LoVo (cell line): ENCODE results near the gene LKAAEAR1.
A peak's percentile ranks its signal among the peaks of the same experiment; 100 is the strongest.

Source experiments
- DNase-seq: peaks from one replicate; pipeline ENCODE4 v3.0.0-alpha.2; 2016; ENCODE audit warnings: low spot score

Gene LKAAEAR1

DNA sequence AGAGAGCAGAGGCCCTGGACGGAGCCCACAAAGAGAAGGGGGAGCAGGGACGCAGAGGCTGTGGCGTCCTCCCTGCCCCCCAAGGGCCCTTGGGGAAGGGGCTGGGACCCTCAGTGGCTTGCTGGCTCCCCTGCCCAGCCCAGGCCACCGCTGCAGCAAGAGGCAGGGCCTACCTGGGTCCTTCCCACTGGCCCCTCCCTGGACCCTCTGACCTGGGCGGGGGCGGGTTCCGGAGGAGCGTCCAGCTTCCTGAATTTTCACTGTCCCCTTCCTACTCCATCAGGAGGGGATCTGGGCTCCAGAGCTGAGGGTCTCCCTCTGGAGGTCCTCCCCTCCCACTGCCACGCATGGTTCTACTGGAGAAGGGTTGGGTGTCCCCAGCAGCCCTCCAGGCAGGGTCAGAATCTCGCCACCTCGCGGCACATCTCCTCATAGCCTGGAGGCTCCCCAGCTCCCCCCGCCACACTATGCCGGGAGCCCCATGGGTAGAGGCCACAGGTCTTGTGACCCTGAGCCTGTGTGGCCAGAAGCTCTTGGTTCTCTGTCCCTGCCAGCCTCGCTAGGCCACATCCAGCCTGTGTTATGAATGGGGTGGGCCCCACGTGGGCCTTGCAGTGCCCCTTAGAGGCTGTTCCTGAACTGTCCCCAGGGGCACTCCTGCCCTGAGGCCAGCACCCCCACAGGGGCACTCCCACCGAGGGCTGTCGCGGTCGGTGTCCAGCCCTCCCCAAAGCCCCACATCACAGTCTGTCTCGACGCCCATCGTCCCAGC is 33.8 kb downstream of the LKAAEAR1 start:
- DNase-seq: no peak

GRCh38 chr20:64049878-64050260 is 34.3 kb downstream of the LKAAEAR1 start:
- no peak for DNase-seq

DNA sequence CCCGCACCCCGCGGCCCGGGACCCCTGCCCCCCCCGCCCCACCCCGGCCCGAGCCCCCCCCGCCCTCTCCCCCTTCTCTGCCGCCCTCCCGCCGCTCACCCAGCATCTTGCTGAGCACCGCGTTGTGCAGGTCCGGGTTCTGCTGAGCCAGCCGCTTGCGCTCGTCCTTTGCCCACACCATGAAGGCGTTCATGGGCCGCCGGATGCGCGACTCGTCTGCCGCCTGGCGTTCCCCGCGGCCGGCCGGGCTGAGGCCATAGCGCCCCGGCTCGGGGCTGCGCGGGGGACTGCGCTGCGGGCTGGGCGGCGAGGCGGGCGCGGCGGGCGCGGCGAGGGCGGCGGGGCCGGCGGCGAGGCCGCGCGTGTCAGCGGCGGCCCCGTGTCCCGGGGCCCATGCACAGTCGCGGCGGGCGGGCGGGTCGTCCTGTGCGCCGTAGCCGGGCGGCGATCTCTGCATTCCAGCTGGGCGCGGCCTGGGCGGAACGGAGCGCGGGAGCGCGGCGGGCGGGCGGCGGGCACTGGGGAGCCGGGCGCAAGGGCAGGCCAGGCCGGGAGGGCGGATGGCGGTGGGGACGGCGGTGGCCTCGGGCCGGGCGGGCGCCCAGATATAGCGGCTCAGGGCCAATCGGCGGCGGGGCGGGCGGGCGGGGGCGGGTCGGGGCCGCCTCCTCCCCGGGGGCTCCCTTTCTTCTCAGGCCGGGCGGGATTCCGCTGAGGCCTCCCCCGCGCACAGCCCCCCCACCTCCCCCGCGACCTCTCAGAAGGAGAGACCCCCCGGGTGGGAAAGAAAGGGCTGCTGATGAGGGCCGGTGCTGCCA is 34.9 kb downstream of the LKAAEAR1 start, which contains the start of gene SOX18:
Gene SOX18, minus strand, starts transcription at position 580 of the 818 bp plus-strand sequence. Its CDS starts 123 bp downstream, at position 457.
- peak; percentile 33 for DNase-seq

DNA sequence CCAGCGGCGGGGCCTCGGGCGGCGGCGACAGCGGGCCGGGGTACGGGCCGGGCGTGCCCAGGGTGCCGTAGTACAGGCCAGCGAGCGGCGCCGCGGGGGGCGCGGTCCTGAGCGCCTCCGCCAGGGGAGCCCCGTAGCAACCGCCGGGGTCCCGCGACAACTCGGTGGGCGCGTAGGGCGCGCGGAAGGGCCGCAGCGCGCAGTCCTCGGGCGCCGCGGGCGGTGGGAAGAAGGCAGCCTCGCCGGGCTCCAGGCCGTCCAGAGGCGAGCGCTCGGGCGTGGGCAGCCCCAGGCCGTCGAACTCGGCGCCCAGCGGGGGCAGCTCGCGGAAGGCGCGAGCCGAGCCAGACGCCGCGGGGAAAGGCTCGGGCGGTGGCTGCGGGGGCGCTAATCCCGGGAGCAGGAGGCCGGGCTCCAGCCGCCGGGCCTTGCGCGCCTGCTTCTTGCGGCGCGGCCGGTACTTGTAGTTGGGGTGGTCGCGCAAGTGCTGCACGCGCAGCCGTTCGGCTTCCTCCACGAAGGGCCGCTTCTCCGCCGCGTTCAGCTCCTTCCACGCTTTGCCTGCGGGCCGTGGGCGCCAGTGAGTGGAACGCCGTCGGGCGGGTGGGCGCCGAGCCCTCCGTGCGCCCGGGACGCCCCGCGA is 35.7 kb downstream of the LKAAEAR1 start:
- no peak for DNase-seq

DNA sequence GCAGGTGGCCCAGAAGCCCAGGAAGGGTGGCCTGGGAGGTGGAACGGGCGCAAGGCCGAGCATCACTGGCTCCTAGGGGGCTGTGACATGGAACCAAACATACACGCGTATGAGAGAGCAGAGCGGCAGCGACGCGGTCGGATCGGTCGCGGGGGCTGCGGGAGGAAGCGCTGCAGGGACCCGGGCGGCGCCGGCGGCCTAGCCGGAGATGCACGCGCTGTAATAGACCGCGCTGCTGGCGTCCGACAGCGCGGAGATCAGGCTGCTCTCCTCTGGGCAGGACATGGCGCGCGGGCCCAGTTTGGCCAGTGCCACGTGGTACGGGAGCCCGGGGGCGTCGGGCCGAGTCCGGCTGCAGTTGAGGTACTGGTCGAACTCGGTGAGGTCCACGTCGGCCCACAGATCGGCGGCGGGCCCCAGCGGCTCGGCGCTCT is 36.2 kb downstream of the LKAAEAR1 start:
- no peak for DNase-seq

DNA sequence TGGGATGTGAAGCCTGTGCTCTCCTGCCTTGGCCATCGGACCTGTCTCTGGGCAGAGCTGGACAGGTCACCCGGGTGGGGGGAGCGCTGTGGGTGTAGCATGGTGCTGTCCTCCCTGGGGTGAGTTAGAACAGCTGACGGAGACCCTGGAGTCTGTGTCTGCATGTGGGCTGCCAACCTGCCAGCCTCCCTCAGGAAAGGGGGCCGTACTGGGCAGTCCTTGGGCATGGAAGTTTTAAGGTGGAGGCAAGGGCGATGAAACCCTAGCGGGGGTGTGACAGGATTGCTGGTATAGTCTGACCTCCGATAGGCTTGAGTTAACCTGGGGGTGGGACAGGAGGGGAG is 37.2 kb downstream of the LKAAEAR1 start:
- DNase-seq: no peak

DNA sequence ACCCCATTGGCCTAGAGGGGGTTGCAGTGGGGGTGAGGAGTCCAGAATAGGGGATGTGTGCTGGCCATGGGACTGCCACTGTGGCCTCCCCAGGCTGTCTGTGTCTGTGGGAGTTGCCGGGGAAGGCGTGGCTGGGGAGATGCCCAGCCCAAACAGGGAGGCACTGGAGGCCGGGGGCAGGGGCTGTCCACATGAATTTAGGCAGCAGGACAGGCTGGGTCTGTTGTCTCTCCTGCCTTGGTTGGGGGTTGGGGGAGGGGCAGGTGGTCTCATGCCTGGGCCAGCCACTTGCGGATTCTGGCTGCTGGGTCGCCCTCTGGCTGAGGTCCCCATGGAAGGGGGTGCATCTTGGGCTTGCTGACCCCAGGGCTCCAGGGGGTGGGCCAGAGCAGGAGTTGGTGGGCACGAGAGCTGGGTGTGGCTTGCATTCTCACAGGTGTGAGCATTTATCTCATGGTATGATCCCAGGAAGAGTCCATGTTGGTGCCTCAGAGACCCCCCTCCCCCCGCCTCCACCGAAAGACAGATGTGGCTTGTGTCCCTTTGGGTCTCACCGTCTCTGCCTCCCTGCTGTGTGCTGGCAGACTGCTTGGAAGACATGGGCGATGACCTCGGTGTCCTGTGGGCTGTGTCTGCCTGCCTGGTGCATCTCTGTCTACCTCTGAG is 38.7 kb downstream of the LKAAEAR1 start:
- DNase-seq: no peak

DNA sequence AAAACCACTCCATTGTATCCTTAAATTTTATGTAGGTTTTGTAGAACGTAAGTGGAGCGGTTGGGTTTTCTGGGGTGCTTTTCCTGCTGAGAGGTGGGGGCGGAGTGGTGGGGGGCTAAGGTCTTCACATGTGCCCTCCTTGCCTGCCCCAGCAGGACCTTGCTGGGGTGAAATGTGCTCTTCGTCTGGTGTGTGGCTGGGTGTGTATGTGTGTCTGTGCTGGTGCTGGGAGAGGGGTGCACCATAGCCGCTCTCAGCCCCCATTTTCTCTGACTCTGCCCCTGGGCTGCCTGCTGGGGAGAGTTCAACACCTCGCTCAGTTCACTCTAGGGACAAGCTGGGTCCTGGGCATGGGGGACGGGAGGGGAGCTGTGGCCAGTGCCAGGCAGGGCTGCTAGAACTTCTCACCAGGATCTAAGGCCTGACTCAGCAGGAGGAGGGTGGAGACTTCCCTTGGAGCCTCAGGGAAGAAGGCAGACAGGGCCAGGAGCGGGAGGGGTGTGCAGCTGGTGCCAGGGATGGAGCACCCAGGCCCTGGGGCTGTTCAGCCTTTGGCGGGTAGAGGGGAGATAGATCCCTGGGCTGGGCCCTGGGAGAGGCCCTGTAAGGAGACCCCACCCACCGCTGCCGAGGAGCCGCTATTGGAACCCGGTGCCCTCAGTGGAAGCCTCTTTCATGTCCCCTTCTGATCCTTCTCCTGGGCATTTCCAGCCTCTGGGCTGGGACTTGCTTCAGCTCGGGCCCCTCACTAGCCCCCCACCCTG is 39.5 kb downstream of the LKAAEAR1 start:
- DNase-seq: no peak

DNA sequence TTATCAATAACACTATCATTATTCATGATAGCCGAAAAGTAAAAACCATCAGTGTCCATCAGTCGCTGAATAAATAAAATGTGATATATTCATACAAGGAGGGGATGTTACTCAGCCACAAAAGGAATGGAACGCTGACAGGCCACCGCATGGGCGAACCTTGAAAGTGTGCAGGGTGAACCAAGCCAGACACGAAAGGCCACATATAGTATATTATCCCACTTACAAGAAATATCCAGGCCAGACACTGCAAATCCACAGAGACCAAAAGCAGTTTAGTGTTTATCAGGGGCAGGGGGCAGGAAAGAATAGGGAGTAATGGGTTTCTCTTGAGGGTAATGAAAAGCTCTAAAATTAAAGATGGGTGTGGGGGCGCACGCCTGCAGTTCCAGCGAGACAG is 40.4 kb downstream of the LKAAEAR1 start:
- no peak for DNase-seq

DNA sequence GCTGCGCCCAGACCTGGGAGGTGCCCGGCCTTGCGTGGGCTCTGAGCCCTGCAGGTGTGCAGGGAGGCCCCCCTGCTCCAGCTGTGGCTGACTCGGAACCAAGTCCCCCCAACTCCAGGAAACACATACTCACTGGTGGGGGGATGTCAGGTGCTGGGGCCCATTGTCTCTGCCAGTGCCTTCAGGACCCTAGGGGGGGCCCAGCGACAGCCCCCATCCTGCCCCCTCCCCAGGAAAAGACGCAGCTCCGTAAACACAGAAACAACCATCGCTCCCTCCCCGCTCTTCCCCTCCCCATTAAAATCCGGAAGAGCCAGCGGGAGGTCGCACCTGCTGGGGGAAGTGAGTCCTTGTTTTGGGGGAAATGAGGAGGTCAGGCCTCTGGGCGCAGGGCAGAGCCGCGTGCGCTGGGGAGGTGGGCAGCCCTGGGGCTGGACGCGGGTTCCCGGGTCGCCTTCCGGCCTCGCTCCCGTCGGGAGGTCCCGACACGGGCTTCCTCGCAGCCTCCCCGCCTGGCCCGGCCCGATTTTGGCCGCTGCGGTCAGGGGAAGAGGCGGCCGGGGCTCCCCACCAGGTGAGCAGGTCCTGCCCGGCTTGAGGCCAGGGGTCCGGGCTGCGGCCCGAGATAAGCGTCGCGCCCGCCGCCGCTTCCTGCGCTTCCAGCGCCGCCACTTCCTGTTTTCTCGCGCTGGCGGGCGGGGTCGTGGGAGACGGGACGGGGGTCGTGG is 42.0 kb downstream of the LKAAEAR1 start:
- no peak for DNase-seq

DNA sequence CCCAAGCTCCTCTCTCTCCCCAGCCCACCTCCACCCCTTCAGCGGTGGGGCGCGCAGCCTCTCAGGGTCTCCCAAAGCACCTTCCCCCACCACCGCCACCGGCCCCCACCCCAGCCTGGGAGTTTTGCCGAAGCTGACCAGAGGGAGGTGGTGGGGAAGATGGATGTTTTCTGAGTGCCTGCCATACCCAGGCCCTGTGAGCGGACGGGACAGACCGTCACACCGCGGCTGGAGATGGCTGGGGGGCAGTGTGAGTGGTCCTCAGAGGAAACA is 42.5 kb downstream of the LKAAEAR1 start:
- no peak for DNase-seq

DNA sequence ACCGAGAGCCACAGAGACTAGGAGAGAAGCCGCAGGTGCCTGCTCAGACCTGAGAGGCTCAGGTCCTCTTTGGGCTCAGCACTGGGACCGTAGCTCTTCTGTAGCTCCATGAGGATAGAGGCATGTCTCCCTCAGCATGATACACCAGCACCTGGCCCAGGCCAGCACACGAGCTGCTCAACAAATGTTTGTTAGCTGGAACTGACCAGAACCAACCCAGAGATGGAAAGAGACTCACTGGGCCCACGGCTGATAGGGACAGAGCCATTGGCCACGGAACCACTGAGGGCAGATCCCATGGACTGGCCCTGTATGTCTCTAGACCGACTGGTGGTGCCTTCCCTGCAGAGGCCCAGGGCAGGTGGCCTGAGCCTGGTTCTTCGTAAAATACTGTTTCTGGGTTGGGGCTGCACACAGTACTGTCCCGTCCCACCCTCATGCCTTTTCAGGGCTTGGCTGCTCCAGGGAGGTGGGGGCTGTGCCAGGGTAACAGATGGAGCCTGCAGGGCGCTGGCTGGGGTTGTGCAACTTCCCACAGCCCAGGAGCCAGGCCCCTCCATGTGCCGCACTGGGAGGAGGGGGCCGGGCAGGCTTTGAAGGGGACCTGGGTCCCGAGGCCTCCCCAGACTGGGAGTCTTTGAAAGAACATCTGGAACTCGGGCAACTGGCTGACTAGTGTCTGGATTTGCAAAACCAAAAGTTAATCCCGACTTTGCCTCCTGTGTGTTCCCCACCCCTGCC is 43.0 kb downstream of the LKAAEAR1 start:
- DNase-seq: no peak

DNA sequence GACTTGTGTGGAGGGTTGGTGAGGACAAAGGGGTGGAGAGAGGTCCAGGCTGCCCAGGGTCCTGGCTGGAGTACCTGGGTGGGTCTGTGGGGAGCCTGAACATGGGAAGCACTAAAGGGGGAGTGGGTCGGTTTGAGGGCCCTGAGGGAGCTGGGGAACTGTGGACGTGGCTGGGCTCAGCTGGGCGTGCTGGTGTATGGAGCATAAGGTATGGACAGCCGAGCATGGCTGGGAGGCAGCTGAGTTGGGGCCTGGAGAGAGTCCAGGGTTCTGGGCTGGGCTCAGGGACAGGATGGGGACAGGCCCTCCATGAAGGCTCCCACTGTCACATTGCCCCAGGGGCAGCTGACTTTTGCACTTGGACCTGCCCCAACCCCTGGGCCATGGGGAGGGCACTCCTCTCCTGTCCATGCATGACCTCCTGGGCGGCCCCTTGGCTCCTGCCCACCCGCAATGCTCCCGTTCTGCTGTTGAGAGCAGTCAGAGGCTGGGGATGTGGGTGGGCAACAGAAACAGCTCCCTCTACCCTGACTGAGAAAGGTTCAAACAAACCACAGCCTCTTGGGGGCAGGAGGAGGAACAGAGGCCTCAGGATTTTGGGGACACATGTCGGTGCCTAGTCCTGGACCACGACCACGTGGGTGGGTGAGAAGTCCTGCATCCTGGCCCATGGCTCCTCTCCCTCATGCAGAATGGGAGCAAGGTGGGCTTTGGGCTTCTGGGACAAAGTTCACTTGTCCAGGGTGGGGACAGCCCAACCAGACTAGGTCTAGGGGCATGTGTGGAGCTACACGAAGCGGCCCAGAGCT is 43.8 kb downstream of the LKAAEAR1 start:
- DNase-seq: no peak

- no peak for DNase-seq
Measured at GRCh38 chr20:64039293-64040160, 44.7 kb downstream of the LKAAEAR1 start.

GRCh38 chr20:64038565-64039292 is 45.5 kb downstream of the LKAAEAR1 start:
- peak; percentile 72 for DNase-seq

DNA sequence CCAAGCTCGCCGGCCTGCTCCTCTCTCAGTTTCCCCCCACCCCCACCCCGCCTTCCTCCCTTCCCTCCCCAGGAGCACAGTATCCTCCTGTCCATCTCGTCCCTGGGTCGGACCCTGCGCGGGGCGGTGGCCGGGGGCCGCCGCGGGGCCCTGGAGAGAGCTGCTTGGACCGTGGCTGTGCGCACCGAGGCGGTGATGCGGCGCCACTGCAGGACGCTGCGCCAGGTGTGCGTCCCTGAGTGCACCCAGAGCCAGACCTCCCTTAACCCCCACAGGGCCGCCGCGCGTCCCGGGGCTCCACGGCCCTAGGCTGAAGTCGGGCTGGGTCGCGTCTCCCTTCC is 46.0 kb downstream of the LKAAEAR1 start:
- no peak for DNase-seq

DNA sequence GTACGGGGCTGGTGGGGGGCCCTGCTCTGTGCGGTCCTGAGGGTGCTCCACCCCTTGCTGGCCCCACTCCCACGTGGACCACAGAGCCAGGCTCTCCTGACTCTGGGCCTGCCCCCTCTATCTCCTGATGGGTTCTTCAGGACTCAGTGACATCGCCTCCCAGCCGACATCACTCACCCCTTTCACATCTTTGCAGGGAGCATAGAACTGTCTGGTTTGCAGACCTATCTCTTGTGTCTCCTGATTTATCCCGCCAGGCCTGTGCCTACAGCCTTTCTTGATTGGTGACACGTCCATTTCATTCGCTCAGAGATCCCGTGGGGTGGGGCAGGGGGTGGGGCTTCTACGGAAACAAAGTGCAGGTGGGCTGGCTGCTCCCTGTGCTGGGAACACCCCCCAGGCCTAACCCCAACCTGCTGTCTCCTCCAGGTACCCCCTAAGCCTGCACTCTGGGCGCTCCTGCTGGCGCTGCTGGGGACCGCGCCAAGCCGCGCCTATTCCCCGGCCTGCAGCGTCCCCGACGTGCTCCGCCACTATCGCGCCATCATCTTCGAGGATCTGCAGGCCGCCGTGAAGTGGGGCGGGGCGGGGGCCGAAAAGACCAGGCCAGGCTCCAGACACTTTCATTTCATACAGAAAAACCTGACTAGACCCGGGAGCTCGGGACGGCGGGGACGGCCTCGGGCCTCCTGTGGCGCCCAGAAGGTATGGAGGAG is 46.5 kb downstream of the LKAAEAR1 start:
- DNase-seq: no peak

DNA sequence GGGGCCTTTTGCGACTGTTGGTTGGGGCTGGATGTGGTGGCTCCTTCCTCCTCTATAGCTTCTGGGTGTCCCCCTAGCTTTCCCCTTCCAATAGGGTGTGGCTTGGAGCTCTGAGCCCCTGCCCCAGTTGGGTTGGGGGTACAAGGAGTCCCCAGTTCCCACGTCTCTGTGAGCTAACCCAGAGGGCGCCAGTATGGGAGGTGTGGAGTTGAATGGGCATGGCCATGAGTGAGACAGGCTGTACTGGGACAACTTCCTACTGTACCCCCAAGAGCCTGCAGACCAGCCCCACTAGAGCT is 47.0 kb downstream of the LKAAEAR1 start:
- DNase-seq: no peak
